GM12878 (cell line): Measurements from ENCODE around the gene FALEC. TPM values are rescaled to one million over a fixed set of nuclear protein-coding genes. Genes with fewer than 3 reads are reported as not detected.
A peak's percentile ranks its signal among the peaks of the same experiment; 100 is the strongest.

Experiments used
- ASH2L ChIP-seq: fragments of 300-600, 200-600 bp; sonication (generic); IDR thresholded peaks from 2 replicates; pipeline ENCODE4 v1.6.1; 2017; ENCODE audit warnings: low read depth, mild to moderate bottlenecking, borderline replicate concordance
- BCL11A ChIP-seq: IDR thresholded peaks from 2 replicates; pipeline ENCODE4 v1.6.1; 2011; ENCODE audit warnings: low read depth, low read length
- CBFB ChIP-seq: IDR thresholded peaks from 2 replicates; pipeline ENCODE4 v1.6.1; 2016; ENCODE audit warnings: antibody characterized with exemption, low read depth
- CUX1 ChIP-seq: IDR thresholded peaks from 2 replicates; pipeline ENCODE4 v1.6.1; 2012; ENCODE audit warnings: improper control_type of control experiment, low read depth, low read length; ENCODE audit not compliant: insufficient replicate concordance
- DPF2 ChIP-seq: fragments of 450-650 bp; IDR thresholded peaks from 2 replicates; pipeline ENCODE4 v1.6.1; 2017; ENCODE audit warnings: mild to moderate bottlenecking
- FOXK2 ChIP-seq: fragments of 450-650 bp; IDR thresholded peaks from 2 replicates; pipeline ENCODE4 v1.6.1; 2017; ENCODE audit warnings: mild to moderate bottlenecking, moderate library complexity
- HDAC2 ChIP-seq: fragments of 200-600 bp; sonication (generic); IDR thresholded peaks from 2 replicates; pipeline ENCODE4 v1.6.1; 2017
- HDGF ChIP-seq: fragments of 450-650 bp; IDR thresholded peaks from 2 replicates; pipeline ENCODE4 v1.6.1; 2016; ENCODE audit warnings: antibody characterized with exemption
- JUNB ChIP-seq: IDR thresholded peaks from 2 replicates; pipeline ENCODE4 v1.6.1; 2016; ENCODE audit warnings: antibody characterized with exemption, mild to moderate bottlenecking
- KAT2A ChIP-seq: conservative IDR thresholded peaks from 2 replicates; pipeline ENCODE4 v1.6.1; 2011; ENCODE audit warnings: low read depth, low read length; ENCODE audit not compliant: control insufficient read depth
- MLLT1 ChIP-seq: fragments of 450-650 bp; IDR thresholded peaks from 2 replicates; pipeline ENCODE4 v1.6.1; 2016; ENCODE audit warnings: mild to moderate bottlenecking
- MYB ChIP-seq: fragments of 150-350 bp; IDR thresholded peaks from 2 replicates; pipeline ENCODE4 v1.6.1; 2014; ENCODE audit warnings: mild to moderate bottlenecking, low read depth, low read length, borderline replicate concordance
- NR2C1 ChIP-seq: fragments of 450-650 bp; IDR thresholded peaks from 2 replicates; pipeline ENCODE4 v1.6.1; 2017; ENCODE audit warnings: antibody characterized with exemption, mild to moderate bottlenecking, moderate library complexity
- NR2C2 ChIP-seq: IDR thresholded peaks from 2 replicates; pipeline ENCODE4 v1.6.1; 2011; ENCODE audit warnings: borderline replicate concordance, low read depth; ENCODE audit not compliant: control insufficient read depth, insufficient read length
- PRDM15 ChIP-seq: fragments of 450-650 bp; formaldehyde crosslinking; IDR thresholded peaks from 2 replicates; pipeline ENCODE4 v1.4.0; 2020; ENCODE audit warnings: mild to moderate bottlenecking, moderate library complexity
- RELA ChIP-seq: fragments of 450-650 bp; IDR thresholded peaks from 2 replicates; pipeline ENCODE4 v1.8.0; 2014; ENCODE audit warnings: borderline replicate concordance; ENCODE audit not compliant: partially characterized antibody
- SMAD1 ChIP-seq: fragments of 450-650 bp; IDR thresholded peaks from 2 replicates; pipeline ENCODE4 v1.6.1; 2018; ENCODE audit warnings: mild to moderate bottlenecking, low read depth; ENCODE audit not compliant: partially characterized antibody
- ZBED1 ChIP-seq: IDR thresholded peaks from 2 replicates; pipeline ENCODE4 v1.6.1; 2016; ENCODE audit warnings: borderline replicate concordance
- ZNF207 ChIP-seq: fragments of 450-650 bp; IDR thresholded peaks from 2 replicates; pipeline ENCODE4 v1.6.1; 2014; ENCODE audit warnings: antibody characterized with exemption, mild to moderate bottlenecking, borderline replicate concordance
- ZNF24 ChIP-seq: fragments of 450-650 bp; IDR thresholded peaks from 2 replicates; pipeline ENCODE4 v1.6.1; 2017; ENCODE audit warnings: antibody characterized with exemption, mild to moderate bottlenecking
- polyA plus RNA-seq, 11 experiments: library from polyadenylated mRNA; depleted of rRNA in 4 of 11; unstranded in 6 of 11; stranded (reverse) in 5 of 11; fragments of >200 nt; fragmentation: Nextera tagmentation in 4 of 11; fragmentation: Illumina TruSeq in 1 of 11; extraction: Ambion mirVana in 4 of 11; extraction: Trizol in 1 of 11; gene quantifications; 1 replicate in 1 of 11; 2 replicates in 10 of 11; pipeline versions ENCODE4 v1.2.1 to v1.2.3, GENCODE V29; 2011 to 2016; ENCODE audit warnings: inconsistent platforms in 2 of 11, missing spikeins in 2 of 11, low read depth in 1 of 11
- total RNA-seq, 4 experiments: library from RNA; depleted of rRNA in 3 of 4; stranded (reverse); fragments of >200 nt in 3 of 4; fragmentation: Illumina TruSeq in 1 of 4; extraction: Trizol in 1 of 4; gene quantifications; 2 replicates each; pipeline versions ENCODE4 v1.2.1 to v1.2.3, GENCODE V29; 2013 to 2021

FALEC gene
- total and polyA plus RNA-seq, 10 of the 15 experiments (the other 5 are each of a cell fraction or from before 2014, with no cell fraction given) = 0.21 to 0.71 (median 0.32) TPM; not detected in 3

GRCh38 chr1:150562446-150563339 is 47.1 kb downstream of the FALEC start (continued):
- peak; percentile 85 for TF ChIP-seq CBFB
- peak; percentile 60; the same call in 1 of the 2 replicates for TF ChIP-seq ZNF24
- peak; percentile 97 for TF ChIP-seq ZBED1
- 0 out of 2 replicates have a peak, but pooled peaks have one; percentile 74 for TF ChIP-seq MLLT1
- TF ChIP-seq ZNF207 = no peak
- peak; percentile 73 for TF ChIP-seq CUX1
- TF ChIP-seq FOXK2 = peak; percentile 63; the same call in 1 of the 2 replicates
- TF ChIP-seq BCL11A = peak; percentile 96
- TF ChIP-seq ASH2L = no peak; the same call in 1 of the 2 replicates
- TF ChIP-seq HDGF = no peak; the same call in 1 of the 2 replicates
- peak; percentile 29; the same call in 1 of the 2 replicates for TF ChIP-seq MYB
- no peak for TF ChIP-seq NR2C2
- TF ChIP-seq DPF2 = no peak; the same call in 1 of the 2 replicates
- no peak for TF ChIP-seq HDAC2
- TF ChIP-seq RELA = peak; percentile 98
- no peak for TF ChIP-seq KAT2A
- no peak for TF ChIP-seq SMAD1
- TF ChIP-seq NR2C1 = peak; percentile 72
- peak; percentile 59 for TF ChIP-seq JUNB
- no peak for TF ChIP-seq PRDM15 (CRISPR knock-in tag)
